AG09319 (cell line): Measurements from ENCODE around the gene LY6G6C.

Source experiments
- DNase-seq: peaks from one replicate; pipeline ENCODE4 v3.0.0-alpha.2; 2010; ENCODE audit warnings: low read depth; ENCODE audit errors: extremely low read depth
- TF ChIP-seq, protein P1 (sequence below): IDR thresholded peaks from 2 replicates; pipeline ENCODE4 v1.5.1; 2011; ENCODE audit warnings: low read depth, mild to moderate bottlenecking, inconsistent platforms, low read length, moderate library complexity

The LY6G6C gene

DNA sequence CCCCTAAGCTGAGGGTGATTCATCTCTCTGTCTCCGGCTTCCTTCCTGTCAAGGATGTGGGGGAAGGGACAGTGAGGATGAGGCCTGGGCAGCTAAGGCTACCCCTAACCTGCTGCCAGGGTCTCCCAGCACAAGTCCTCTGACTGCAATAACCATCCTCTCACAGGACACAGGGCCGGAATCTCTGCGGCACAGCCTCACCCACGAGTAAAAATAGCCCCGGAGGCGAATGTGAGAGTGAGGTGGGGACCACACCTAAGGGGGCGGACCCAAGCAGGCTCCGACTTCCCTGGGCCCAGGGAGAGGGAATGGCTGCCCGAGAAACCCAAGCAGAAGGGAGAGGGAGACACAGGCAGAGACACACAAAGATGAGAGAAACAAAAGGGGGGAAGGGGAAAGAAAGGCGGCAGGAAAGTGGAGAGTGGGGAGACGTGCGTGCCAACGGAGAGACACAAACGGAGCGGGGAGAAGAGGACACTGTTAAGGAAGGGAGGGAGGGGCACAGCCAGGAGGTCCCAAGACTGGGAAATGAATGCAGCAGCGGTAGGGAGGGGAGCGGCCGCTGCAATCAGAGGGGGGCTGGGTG, 13.4 kb upstream of the LY6G6C start:
- TF ChIP-seq, protein P1, sequence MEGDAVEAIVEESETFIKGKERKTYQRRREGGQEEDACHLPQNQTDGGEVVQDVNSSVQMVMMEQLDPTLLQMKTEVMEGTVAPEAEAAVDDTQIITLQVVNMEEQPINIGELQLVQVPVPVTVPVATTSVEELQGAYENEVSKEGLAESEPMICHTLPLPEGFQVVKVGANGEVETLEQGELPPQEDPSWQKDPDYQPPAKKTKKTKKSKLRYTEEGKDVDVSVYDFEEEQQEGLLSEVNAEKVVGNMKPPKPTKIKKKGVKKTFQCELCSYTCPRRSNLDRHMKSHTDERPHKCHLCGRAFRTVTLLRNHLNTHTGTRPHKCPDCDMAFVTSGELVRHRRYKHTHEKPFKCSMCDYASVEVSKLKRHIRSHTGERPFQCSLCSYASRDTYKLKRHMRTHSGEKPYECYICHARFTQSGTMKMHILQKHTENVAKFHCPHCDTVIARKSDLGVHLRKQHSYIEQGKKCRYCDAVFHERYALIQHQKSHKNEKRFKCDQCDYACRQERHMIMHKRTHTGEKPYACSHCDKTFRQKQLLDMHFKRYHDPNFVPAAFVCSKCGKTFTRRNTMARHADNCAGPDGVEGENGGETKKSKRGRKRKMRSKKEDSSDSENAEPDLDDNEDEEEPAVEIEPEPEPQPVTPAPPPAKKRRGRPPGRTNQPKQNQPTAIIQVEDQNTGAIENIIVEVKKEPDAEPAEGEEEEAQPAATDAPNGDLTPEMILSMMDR: no peak
- no peak for DNase-seq

DNA sequence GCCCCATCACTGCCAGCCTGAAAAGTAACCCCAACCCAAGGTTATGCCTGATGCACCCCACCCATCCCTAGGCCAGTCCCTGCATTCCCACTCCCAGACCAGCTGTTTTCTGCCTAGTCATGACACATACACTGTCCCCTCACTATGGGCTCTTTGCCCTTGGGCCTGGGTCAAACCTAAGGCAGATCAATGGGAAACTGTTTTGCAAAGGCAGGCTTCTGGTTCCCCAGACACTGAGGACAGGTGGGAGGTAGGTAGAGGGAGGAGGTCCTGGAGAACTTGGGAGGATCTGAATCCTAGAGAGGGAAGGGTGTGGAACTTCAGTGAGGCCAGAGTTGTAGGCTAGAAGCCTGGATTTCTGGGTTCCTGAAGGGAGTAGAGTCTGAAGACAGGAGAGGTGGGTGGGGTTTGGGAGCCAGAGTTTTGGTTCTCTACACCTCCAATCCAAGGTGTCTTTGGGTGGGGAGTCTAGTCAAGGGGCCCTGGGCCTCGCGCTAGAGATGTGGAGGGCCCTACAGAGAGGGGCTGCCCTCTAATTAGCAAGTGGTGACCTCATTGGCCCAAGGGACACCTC, 12.8 kb upstream of the LY6G6C start:
- no peak for DNase-seq
- TF ChIP-seq, protein P1: no peak

DNA sequence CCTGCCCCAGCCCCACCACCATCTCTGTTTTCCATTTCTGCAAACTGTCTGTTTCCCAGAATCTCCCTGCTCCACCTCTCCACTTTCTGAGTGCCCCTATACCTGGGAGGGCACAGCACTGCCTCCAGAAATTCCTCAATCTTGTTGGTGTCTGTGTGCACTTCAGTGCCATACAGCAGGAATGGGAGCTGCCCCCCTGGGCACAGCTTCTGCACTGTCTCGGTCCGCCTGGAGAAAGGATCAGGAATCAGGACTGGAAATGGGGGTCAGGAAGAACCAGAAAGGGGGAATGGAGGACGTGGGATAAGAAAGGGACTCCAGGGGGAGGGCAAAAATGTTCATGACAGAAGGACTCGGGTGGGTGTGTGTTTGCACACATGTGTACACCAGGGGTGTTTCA, 12.2 kb upstream of the LY6G6C start:
- no peak for DNase-seq
- TF ChIP-seq, protein P1: no peak

DNA sequence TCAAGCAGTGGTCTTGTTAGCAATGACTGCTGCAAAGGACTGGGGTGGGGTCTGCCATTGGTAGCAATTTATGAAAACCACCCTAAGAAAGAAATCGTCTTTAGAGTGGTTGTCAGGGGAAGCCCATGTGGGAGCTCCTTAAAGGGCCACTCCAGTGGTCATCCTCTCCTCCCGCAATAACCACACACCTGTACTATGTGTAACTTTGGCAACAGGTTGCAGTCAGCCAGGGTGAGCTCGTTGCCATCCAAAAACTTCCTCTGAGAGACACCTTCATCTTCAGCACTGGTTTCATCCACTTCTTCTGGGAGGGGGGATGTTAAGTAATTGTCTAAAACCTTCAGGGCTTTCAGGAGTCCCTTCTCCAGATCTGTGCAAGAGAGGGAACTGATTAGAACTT, 10.5 kb upstream of the LY6G6C start:
- TF ChIP-seq, protein P1: no peak

DNA sequence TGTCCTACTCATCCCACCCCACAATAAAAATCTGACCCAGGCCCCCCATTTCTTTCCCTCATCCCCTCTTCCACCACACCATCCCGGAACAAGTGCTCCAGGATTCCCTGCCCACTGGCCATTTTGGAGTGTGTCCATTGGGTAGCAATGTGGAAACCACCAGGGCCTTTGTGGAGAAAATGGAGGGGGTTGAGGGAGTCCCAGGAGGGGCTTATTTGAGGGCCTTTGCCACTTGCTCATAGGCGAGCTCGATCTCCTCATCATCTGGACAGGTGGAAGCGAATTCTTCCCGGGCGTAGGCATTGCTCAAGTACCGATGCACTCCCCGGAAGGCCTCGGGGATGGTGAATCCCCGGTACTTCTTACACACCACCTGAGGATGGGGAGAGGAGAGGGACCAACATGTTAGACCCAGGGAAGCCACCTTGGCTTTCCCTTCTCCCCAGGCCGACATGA, 9.1 kb upstream of the LY6G6C start:
- DNase-seq: no peak
- TF ChIP-seq, protein P1: no peak

More for the DNA sequence above, 10.5 kb upstream of the LY6G6C start:
- DNase-seq: no peak

DNA sequence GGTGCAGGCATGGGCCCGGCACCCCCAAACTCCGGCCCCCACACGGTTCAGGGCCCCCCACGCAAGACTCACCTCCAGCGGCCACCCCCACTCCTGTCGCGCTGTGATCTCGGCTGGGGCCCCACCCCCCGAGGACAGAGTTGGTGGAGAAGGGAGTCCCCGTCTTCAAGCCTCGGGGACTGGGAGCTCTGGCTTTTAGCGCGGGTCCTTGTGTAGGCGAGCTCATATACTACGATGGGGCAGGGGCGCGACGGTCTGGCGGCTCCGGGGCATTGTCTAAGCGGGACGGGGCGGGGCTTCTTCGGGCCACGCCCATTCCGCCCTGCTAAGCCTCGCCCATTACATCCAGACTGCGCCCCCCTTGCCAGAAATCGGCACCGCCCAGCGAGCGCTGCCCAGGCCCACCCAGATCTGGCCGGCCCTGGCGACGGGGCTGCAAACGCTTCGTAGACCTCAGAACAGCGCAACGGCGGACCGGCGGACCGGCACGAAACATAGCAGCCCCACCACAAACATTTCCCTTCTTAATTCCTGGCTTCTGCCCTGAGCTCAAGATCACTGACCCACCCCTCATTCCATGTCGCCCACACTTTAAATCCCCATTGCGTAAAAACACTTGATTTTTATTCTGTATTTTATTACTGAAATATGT, 8.6 kb upstream of the LY6G6C start:
- peak; percentile 83 for DNase-seq
- TF ChIP-seq, protein P1: no peak; the same call in 1 of the 2 replicates

DNA sequence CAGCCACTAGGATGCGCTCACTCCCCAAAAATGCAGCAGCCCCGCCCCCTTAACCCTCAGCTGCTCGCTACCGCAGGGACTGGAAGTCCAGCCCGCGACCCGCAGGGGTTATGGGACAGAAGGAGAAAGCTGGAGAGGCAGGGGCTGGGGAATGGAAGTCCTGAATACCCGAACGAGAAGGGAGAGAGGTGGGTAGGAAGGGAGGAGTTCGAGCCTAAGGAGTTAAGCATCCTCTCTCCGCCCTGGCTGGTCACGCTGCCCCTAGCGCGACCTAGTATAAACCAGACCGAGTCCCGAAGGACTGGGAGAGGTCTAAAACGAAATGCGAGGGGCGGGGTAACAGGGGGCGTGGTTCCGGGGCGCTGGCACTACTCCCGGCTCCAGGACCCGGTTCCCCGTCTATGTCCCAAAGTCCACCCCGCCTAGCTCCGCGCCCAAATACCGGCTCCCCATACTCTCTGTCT, 8.0 kb upstream of the LY6G6C start:
- TF ChIP-seq, protein P1: no peak
- DNase-seq: peak; percentile 75
